ENCODE data around the gene RXRG.
A peak's percentile ranks its signal among the peaks of the same experiment; 100 is the strongest.

Gene RXRG

DNA sequence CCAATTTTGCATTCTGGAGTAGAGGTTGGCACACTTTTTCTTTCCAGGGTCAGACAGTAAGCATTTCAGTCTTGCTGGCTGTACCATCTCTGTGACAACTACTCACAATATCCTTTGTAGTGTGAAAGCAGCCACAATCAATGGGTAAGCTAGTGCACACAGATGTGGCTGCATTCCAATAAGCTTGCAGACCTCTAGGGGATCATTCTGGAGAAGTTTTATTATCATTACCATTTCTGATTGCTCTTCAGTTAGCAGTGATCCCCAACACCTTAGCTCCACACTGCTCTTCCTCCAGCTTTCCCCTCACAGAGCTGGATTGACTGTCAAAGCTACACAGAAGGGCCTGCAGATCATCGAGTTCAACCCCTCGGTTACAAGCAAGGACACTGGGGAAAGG lies 9.1 kb downstream of the RXRG start:
- in situ Hi-C loops (cut with MboI; ENCODE audit: low pct_unique_long_range_greater_than_20kb, low sequenced_read_pairs, unreplicated experiment): no loop called here
- no peak for DNase-seq (ENCODE audit: low spot score)
- TF ChIP-seq, protein P1, sequence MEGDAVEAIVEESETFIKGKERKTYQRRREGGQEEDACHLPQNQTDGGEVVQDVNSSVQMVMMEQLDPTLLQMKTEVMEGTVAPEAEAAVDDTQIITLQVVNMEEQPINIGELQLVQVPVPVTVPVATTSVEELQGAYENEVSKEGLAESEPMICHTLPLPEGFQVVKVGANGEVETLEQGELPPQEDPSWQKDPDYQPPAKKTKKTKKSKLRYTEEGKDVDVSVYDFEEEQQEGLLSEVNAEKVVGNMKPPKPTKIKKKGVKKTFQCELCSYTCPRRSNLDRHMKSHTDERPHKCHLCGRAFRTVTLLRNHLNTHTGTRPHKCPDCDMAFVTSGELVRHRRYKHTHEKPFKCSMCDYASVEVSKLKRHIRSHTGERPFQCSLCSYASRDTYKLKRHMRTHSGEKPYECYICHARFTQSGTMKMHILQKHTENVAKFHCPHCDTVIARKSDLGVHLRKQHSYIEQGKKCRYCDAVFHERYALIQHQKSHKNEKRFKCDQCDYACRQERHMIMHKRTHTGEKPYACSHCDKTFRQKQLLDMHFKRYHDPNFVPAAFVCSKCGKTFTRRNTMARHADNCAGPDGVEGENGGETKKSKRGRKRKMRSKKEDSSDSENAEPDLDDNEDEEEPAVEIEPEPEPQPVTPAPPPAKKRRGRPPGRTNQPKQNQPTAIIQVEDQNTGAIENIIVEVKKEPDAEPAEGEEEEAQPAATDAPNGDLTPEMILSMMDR (IDR thresholded peaks at IDR 0.05; ENCODE audit: extremely low read depth, insufficient read depth, missing control alignments): no peak

DNA sequence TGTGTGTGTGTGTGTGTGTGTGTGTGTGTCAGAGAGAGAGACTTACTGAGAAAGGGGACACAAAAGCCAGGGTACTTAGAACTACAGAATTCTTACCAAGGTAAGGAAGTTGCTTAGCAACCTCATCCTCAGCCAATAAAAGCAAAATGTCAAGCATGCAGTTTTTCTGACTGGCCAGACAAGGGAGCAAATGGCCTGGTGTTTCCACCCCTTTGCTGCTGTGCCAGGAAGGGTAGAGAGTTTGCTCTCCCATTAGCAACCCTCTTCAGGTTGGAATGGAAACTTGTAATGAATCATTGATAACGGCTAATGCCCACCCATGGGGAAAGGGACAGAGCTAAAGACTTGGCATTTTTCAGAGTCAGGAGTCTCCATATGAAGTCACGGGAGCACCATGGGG lies 10.6 kb downstream of the RXRG start:
- TF ChIP-seq, protein P1 (IDR thresholded peaks at IDR 0.05; ENCODE audit: extremely low read depth, insufficient read depth, missing control alignments): no peak
- DNase-seq (ENCODE audit: low spot score): no peak
- in situ Hi-C loops (cut with MboI; ENCODE audit: low pct_unique_long_range_greater_than_20kb, low sequenced_read_pairs, unreplicated experiment): no loop called here

DNA sequence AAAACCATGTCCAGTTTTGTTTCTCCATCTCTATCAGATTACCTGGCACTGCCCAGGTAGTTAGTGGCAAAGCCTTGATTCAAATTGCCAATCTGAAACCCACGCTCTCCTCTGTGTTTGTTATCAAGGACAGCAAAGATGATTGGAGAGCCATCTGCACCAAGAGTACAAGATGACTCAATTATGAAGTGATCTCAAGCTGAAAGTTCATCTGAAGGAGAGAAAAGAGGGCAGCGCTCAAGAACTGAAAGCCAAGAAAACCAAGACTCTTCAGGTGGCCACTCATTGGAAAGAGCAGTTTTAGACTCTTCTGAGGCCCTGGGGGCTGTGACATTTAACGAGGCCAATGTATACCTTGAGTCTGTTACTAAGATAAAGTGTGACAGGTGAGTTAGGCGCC lies 13.8 kb downstream of the RXRG start:
- DNase-seq (ENCODE audit: low spot score): peak; percentile 13
- in situ Hi-C loops (cut with MboI; ENCODE audit: low pct_unique_long_range_greater_than_20kb, low sequenced_read_pairs, unreplicated experiment): no loop called here
- TF ChIP-seq, protein P1 (IDR thresholded peaks at IDR 0.05; ENCODE audit: extremely low read depth, insufficient read depth, missing control alignments): no peak

DNA sequence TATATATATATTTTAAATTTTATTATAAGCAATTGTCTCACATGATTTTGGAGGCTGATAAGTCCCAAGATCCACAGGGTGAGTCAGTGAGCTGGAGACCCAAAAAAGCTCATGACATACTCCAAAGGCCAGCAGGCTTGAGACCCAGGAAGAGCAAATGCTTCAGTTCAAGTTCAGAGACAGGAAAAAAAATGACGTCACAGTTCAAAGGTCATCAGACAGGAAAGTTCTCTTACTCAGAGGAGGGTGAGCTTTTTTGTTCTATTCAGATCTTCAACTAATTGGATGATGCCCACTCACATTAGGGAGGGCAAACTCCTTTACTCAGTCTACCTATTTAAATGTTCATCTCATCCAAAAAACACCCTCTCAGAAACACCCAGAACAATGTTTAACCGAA lies 18.2 kb downstream of the RXRG start:
- TF ChIP-seq, protein P1 (IDR thresholded peaks at IDR 0.05; ENCODE audit: extremely low read depth, insufficient read depth, missing control alignments): no peak
- no peak for DNase-seq (ENCODE audit: low spot score)
- in situ Hi-C loops (cut with MboI; ENCODE audit: low pct_unique_long_range_greater_than_20kb, low sequenced_read_pairs, unreplicated experiment): no loop called here

DNA sequence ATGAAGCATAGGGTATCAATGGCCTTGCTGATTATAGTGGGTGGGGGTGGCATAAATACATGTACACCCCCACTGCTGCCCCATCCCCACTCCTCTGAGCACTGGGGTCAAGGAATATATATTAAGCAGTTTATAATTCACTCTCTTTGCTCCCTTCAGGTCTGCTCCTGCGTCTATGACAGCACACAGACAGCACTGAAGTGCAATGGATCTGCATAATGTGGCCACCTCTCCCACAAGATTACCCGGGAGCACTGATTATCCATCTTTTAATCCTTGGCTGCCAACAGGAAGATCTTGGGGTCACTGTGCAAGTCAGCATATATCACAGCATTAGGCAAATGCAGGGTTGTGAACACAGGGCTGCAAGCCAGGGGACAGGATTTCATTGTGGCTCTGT lies 19.3 kb downstream of the RXRG start:
- no peak for DNase-seq (ENCODE audit: low spot score)
- in situ Hi-C loops (cut with MboI; ENCODE audit: low pct_unique_long_range_greater_than_20kb, low sequenced_read_pairs, unreplicated experiment): no loop called here
- TF ChIP-seq, protein P1 (IDR thresholded peaks at IDR 0.05; ENCODE audit: extremely low read depth, insufficient read depth, missing control alignments): no peak

DNA sequence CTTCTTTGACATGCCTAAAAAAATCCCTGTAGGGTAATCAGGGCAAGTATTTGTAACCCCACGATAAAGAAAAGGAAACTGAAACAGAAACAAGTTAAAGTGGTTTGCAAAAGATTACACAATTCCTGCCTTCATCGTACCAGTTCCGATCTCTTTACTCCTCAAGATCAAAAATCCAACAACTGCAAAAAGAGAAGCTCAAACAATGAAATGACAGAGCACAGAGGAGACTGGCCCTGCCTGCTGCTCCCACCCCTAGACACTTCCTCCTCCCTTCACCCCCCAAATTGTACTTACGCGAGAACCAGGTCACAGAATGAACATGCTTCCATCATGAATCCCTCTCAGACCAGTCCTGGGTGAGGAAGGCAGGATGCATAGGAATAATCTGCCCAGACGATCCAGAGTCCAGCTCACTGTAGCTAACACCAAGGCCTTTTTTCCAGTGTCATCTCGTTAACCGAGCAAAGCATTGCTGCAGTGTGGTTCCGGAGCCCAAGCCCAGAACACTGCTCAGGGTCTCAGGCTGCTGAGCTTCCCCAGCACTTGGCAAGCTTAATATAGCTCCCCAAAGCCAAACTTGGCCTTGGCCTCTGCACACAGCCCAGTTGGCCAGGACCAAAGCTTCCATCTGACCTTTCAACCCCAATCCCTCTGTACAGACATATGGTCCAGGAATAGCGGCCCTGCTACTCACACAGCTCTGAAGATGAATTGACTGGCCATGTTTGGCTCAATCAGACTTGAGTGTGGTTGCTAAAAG lies 20.3 kb downstream of the RXRG start:
- DNase-seq (ENCODE audit: low spot score): no peak
- TF ChIP-seq, protein P1 (IDR thresholded peaks at IDR 0.05; ENCODE audit: extremely low read depth, insufficient read depth, missing control alignments): no peak
- in situ Hi-C loops (cut with MboI; ENCODE audit: low pct_unique_long_range_greater_than_20kb, low sequenced_read_pairs, unreplicated experiment): no loop called here

All from GM13977 (cell line).